HG03135 (cell line): ENCODE measurements around the gene CSAG1.
"Not testable (repeated sequence)": the region's sequence is repeated elsewhere in the genome, so short reads cannot be mapped to it uniquely, and the experiment has no call there.

Experiments used
- ATAC-seq: cut with Tn5 transposase; IDR thresholded peaks from one replicate; pipeline ENCODE4 v1.9.1; 2021; ENCODE audit warnings: mild to moderate bottlenecking, moderate library complexity; ENCODE audit not compliant: unreplicated experiment

Gene CSAG1

GRCh38 chrX:152700390-152700789, 33.1 kb downstream of the CSAG1 start:
- not testable (repeated sequence) for ATAC-seq

GRCh38 chrX:152697952-152698931, 35.3 kb downstream of the CSAG1 start, which contains the start of gene MAGEA3:
Gene MAGEA3 (plus strand): TSS chrX:152698794. CDS start chrX:152700833, 2,039 bp downstream.
- not testable (repeated sequence) for ATAC-seq

GRCh38 chrX:152681012-152681411, 52.5 kb downstream of the CSAG1 start:
- peak; percentile 84 for ATAC-seq
